Immature natural killer cell (primary cell): ENCODE data around the gene IGFL2. TPM values are rescaled to one million over a fixed set of nuclear protein-coding genes. Genes with fewer than 3 reads are reported as not detected.

Experiments used
- DNase-seq, 3 donors: peaks; one replicate each; pipeline ENCODE4 v3.0.0; 2022; ENCODE audit warnings: mixed read lengths in 1 of 3
- H3K27ac Mint-ChIP-seq, 6 donors: one replicate each; pipeline ENCODE4 v1.8.0; 2020; ENCODE audit warnings: mixed read lengths in 6 of 6, mild to moderate bottlenecking in 5 of 6, inconsistent platforms in 4 of 6, moderate library complexity in 3 of 6
- H3K27me3 Mint-ChIP-seq, 3 donors: one replicate each; pipeline ENCODE4 v1.8.0; 2020 to 2021; ENCODE audit warnings: low read depth in 3 of 3, mild to moderate bottlenecking in 3 of 3, mixed read lengths in 3 of 3, moderate library complexity in 3 of 3, inconsistent platforms in 1 of 3
- H3K36me3 Mint-ChIP-seq, 3 donors: one replicate each; pipeline ENCODE4 v1.8.0; 2020; ENCODE audit warnings: mixed read lengths in 3 of 3, inconsistent platforms in 2 of 3, mild to moderate bottlenecking in 2 of 3
- H3K4me1 Mint-ChIP-seq, 2 donors: one replicate each; pipeline ENCODE4 v1.8.0; 2020; ENCODE audit warnings: inconsistent platforms in 2 of 2, mild to moderate bottlenecking in 2 of 2, mixed read lengths in 2 of 2, moderate library complexity in 1 of 2
- H3K4me3 Mint-ChIP-seq, 5 donors: one replicate each; pipeline ENCODE4 v1.8.0; 2020; ENCODE audit warnings: mild to moderate bottlenecking in 5 of 5, mixed read lengths in 5 of 5, inconsistent platforms in 3 of 5, moderate library complexity in 3 of 5
- H3K9me3 Mint-ChIP-seq, 6 donors: one replicate each; pipeline ENCODE4 v1.8.0; 2020; ENCODE audit warnings: mild to moderate bottlenecking in 6 of 6, mixed read lengths in 6 of 6, inconsistent platforms in 4 of 6, moderate library complexity in 3 of 6
- polyA plus RNA-seq, 3 donors: library from polyadenylated mRNA; unstranded; fragments of 300-500 nt; fragmentation: Illumina TruSeq; gene quantifications; one replicate each; pipeline ENCODE4 v1.2.3, GENCODE V29; 2021

IGFL2 gene
- polyA plus RNA-seq, 3 donors from 2014 or later: not detected

- no peak for DNase-seq
- Mint-ChIP-seq H3K27me3 (peaks cover 8 to 9% (median 9%) of the 10 kb centered on the region in 3 donors), H3K36me3 (no peaks in the 10 kb centered on the region), H3K9me3 (no peaks in the 10 kb centered on the region), H3K4me1 (no peaks in the 10 kb centered on the region), H3K4me3 (no peak overlapping the region), H3K27ac (no peak overlapping the region)
Measured at GRCh38 chr19:46126086-46126580, 21.9 kb upstream of the IGFL2 start.

DNA sequence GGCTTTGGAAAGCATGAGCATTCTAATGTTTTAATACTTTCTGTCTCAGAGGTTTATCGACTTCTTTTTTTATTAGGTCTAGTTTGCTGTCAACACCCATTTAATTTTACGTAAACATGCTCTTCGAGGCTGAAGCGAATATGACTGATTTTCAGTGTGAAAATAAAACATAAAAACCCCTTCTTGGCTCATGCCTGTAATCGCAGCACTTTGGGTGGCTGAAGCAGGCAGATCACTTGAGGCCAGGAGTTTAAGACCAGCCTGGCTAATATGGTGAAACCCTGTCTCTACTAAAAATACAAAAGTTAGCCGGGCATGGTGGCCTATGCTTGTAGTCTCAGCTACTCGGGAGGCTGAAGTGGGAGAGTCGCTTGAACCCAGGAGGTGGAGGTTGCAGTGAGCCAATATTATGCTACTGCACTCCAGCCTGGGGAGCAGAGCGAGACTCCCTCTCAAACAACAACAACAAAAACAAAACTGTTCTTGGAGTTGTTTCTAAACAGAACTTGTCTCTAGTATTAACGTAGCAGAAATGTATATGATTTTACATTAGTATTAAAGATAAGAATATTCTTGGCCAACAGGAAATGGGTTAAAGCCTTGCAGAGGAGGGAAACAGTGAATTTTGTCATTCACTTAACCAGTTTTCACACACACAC is 16.4 kb upstream of the IGFL2 start:
- DNase-seq: no peak
- H3K4me1 Mint-ChIP-seq: no peaks in the 10 kb centered on the region
- peaks cover 8 to 12% (median 10%) of the 10 kb centered on the region in 3 donors for H3K27me3 Mint-ChIP-seq
- no peak overlapping the region for H3K27ac Mint-ChIP-seq
- H3K4me3 Mint-ChIP-seq: no peak overlapping the region
- H3K9me3 Mint-ChIP-seq: no peaks in the 10 kb centered on the region
- no peaks in the 10 kb centered on the region for H3K36me3 Mint-ChIP-seq

GRCh38 chr19:46132508-46133100 is 15.4 kb upstream of the IGFL2 start:
- Mint-ChIP-seq H3K27me3 (peaks cover 6 to 15% (median 10%) of the 10 kb centered on the region in 3 donors), H3K36me3 (no peaks in the 10 kb centered on the region), H3K4me1 (no peaks in the 10 kb centered on the region), H3K4me3 (no peak overlapping the region), H3K9me3 (no peaks in the 10 kb centered on the region), H3K27ac (no peak overlapping the region)
- no peak for DNase-seq

- Mint-ChIP-seq H3K4me3 (no peak overlapping the region), H3K4me1 (no peaks in the 10 kb centered on the region), H3K27ac (no peak overlapping the region), H3K9me3 (no peaks in the 10 kb centered on the region), H3K27me3 (peaks cover 6 to 15% (median 10%) of the 10 kb centered on the region in 3 donors), H3K36me3 (no peaks in the 10 kb centered on the region)
- DNase-seq: no peak
Measured at GRCh38 chr19:46133101-46133627, 14.9 kb upstream of the IGFL2 start.

GRCh38 chr19:46133777-46134241 is 14.2 kb upstream of the IGFL2 start:
- no peak for DNase-seq
- H3K27me3 Mint-ChIP-seq: peaks cover 6 to 14% (median 10%) of the 10 kb centered on the region in 3 donors
- no peak overlapping the region for H3K4me3 Mint-ChIP-seq
- H3K4me1 Mint-ChIP-seq: no peaks in the 10 kb centered on the region
- H3K9me3 Mint-ChIP-seq: no peaks in the 10 kb centered on the region
- H3K27ac Mint-ChIP-seq: no peak overlapping the region
- no peaks in the 10 kb centered on the region for H3K36me3 Mint-ChIP-seq

GRCh38 chr19:46134527-46134926 is 13.5 kb upstream of the IGFL2 start:
- Mint-ChIP-seq H3K27me3 (peaks cover 6 to 12% (median 9%) of the 10 kb centered on the region in 3 donors), H3K4me3 (no peak overlapping the region), H3K27ac (no peak overlapping the region), H3K9me3 (no peaks in the 10 kb centered on the region), H3K36me3 (no peaks in the 10 kb centered on the region), H3K4me1 (no peaks in the 10 kb centered on the region)
- DNase-seq: no peak

DNA sequence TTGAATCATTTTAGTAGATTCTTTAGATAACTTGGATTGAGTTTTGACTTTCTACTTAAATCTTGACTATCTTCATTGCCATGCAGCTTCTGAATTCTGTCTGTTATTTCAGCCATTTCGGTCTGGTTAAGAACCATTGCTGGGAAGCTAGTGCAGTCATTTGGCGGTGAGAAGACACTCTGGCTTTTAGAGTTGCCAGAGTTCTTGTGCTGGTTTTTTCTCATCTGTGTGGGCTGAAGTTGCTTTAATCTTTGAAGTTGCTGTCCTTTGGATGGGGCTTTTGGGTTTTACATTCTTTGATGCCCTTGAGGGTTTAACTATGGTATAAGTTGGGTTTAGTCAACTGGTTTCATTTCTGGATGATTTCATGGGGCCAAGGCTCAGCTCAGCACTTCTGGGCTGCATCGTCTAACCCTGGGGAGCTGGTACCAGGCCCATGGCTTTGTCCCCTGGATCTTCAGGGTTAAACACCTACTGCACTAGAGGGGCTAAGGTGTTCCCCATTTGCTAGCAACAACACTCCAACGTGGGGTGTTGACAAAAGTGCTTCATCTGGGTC is 10.0 kb upstream of the IGFL2 start:
- H3K4me1 Mint-ChIP-seq: no peaks in the 10 kb centered on the region
- DNase-seq: no peak
- H3K9me3 Mint-ChIP-seq: no peaks in the 10 kb centered on the region
- no peak overlapping the region for H3K4me3 Mint-ChIP-seq
- H3K27ac Mint-ChIP-seq: no peak overlapping the region
- H3K27me3 Mint-ChIP-seq: peaks cover 4 to 12% (median 9%) of the 10 kb centered on the region in 3 donors
- no peaks in the 10 kb centered on the region for H3K36me3 Mint-ChIP-seq

DNA sequence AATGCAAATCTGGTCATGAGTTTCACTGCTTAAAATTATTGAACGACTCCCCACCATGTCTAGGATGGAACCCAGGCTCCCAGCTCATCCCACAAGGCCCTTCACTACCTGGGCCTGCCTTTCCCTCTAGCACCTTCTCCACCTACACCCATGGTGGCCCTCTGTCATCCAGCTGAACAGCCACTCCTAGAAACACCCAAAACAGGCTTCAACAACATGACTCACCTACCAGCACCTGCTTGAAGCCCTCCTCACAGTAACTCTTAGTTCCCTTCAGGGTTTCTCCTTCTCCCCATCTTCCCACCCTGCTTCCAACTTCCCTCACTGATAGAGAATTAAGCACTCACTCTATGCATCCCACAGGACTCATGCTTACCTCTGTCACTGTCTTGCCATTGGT is 6.6 kb upstream of the IGFL2 start:
- Mint-ChIP-seq H3K27me3 (peaks cover 4 to 7% (median 4%) of the 10 kb centered on the region in 3 donors), H3K36me3 (no peaks in the 10 kb centered on the region), H3K4me1 (no peaks in the 10 kb centered on the region), H3K4me3 (no peak overlapping the region), H3K27ac (no peak overlapping the region), H3K9me3 (no peaks in the 10 kb centered on the region)
- DNase-seq: no peak

DNA sequence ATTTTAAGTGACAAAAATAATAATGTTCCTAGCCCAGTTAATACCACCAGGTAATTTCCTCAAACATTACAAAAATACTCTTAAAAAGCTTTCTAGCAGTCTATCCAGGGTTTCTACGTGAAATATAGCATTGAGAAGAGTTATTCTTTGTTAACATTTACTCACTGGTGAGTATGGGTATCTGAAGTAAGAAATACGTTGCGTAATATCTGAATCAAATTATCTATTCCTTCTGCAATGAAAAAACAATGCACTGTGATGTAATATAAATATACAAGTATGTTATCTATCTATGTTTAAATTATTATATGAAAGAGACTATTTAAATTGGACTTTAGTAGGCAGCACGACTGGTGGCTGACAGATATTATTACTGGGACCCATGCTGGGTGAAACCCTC is 5.7 kb upstream of the IGFL2 start:
- Mint-ChIP-seq H3K27me3 (peaks cover 4 to 7% (median 4%) of the 10 kb centered on the region in 3 donors), H3K36me3 (no peaks in the 10 kb centered on the region), H3K27ac (no peak overlapping the region), H3K4me1 (no peaks in the 10 kb centered on the region), H3K9me3 (no peaks in the 10 kb centered on the region), H3K4me3 (no peak overlapping the region)
- DNase-seq: no peak

GRCh38 chr19:46144756-46145155 is 3.3 kb upstream of the IGFL2 start:
- no peak for DNase-seq
- no peak overlapping the region for H3K27ac Mint-ChIP-seq
- peaks cover 5 to 7% (median 6%) of the 10 kb centered on the region in 3 donors for H3K27me3 Mint-ChIP-seq
- H3K36me3 Mint-ChIP-seq: no peaks in the 10 kb centered on the region
- H3K9me3 Mint-ChIP-seq: no peaks in the 10 kb centered on the region
- no peak overlapping the region for H3K4me3 Mint-ChIP-seq
- no peaks in the 10 kb centered on the region for H3K4me1 Mint-ChIP-seq

- no peak overlapping the region for H3K4me3 Mint-ChIP-seq
- no peaks in the 10 kb centered on the region for H3K9me3 Mint-ChIP-seq
- no peak overlapping the region for H3K27ac Mint-ChIP-seq
- no peaks in the 10 kb centered on the region for H3K36me3 Mint-ChIP-seq
- no peak for DNase-seq
- H3K4me1 Mint-ChIP-seq: no peaks in the 10 kb centered on the region
- peaks cover 5 to 14% (median 6%) of the 10 kb centered on the region in 3 donors for H3K27me3 Mint-ChIP-seq
Measured at GRCh38 chr19:46147166-46147740, 785 bp upstream of the IGFL2 start.

DNA sequence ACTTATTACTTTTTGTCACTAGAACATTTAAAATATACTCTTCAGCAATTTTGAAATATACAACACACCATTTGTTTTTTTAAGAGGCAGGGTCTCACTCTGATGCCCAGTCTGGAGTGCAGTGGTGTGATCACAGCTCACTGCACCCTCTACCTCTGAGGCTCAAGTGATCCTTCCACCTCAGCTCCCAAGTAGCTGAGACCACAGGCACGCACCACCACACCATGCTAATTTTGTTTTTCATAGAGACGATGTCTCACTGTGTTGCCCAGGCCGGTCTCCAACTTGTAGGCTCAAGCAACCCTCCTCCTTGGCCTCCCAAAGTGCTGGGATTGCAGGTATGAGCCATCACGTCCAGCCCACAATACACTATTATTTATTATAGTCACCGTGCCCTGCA is 2.6 kb downstream of the IGFL2 start:
- Mint-ChIP-seq H3K27me3 (peaks cover 3 to 15% (median 14%) of the 10 kb centered on the region in 3 donors), H3K4me3 (no peak overlapping the region), H3K27ac (no peak overlapping the region), H3K36me3 (no peaks in the 10 kb centered on the region), H3K9me3 (no peaks in the 10 kb centered on the region), H3K4me1 (no peaks in the 10 kb centered on the region)
- no peak for DNase-seq

GRCh38 chr19:46155237-46155636 is 7.2 kb downstream of the IGFL2 start:
- H3K4me3 Mint-ChIP-seq: no peak overlapping the region
- peaks cover 0 to 5% (median 0%) of the 10 kb centered on the region in 6 donors for H3K9me3 Mint-ChIP-seq
- no peaks in the 10 kb centered on the region for H3K4me1 Mint-ChIP-seq
- no peaks in the 10 kb centered on the region for H3K36me3 Mint-ChIP-seq
- H3K27ac Mint-ChIP-seq: no peak overlapping the region
- peaks cover 0 to 16% (median 8%) of the 10 kb centered on the region in 3 donors for H3K27me3 Mint-ChIP-seq
- DNase-seq: no peak
